Limb (tissue), 2 donors: ENCODE data around the gene GATA2.

Experiments
- DNase-seq, 2 donors: peaks; one replicate each; pipeline ENCODE4 v3.0.0-alpha.2; 2016; ENCODE audit errors: extremely low spot score in 2 of 2

The GATA2 gene

DNA sequence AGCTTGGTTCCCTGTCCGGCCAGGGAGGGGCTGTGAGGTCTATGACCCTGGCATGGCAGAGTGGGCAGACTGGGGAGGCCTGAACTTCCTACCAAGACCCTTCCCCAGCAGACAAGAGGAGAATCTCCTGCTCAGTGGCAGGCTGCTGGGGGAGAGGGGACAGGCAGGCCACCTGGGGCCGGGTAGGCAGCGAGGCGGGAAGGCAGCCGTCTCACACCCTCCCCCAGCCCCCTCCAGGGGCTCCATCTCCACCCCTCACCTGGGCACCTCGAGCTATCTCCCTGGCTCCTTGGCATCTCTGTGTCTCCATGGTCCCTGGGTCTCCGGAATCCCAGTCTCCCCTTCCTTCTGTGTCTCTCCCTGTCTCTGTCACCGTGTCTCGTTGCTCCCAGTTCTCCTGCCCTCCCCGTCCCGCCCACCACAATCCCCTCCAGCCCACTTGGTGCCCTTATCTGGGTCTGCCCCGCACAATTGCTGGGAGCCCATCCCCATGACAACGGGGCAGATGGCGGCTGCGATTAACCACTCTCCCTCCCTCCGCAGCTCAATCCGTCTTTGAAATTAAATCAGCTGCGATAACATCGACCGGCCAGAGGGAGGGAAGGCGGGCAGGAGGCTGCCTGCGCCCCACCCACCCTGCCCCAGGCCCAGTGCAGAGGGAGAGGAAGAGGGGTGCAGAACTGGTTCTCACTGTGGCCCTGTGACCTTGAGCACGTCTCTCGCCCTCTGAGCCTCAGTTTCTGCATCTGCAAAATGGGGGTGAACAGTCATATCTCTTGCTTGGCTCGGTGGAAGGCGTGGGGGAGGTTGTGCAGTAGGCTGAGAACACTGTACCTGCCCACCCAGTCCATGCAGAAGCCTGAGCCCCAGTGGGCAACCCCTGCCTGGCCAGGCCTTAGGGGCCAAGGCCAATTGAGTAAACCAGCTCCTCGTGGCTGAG, 36.0 kb downstream of the GATA2 start:
- no peak for DNase-seq

- DNase-seq, result no peak
Measured at GRCh38 chr3:128455786-128456748, 36.9 kb downstream of the GATA2 start.

DNA sequence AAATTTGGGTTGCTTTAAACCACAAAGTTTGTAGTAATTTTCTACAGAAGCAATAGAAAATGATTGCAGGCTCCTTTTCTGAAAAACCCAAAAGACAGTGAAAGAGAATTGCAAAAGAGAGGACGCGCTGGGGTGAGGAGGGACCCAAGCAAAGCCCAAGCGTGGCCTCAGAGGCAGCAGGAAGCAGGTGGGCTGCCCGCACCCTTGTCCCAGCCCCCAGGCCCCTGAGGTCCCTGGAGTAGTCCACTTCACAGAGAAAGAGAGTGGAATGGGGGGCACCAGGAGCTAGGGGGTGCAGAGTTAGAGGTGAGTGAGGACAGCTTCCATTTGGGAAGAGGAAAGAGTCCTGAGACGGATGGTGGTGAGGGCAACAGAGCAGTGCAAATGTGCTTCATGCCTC, 37.9 kb downstream of the GATA2 start:
- DNase-seq, result no peak

- DNase-seq, result no peak
Measured at GRCh38 chr3:128454310-128454618, 38.7 kb downstream of the GATA2 start.

DNA sequence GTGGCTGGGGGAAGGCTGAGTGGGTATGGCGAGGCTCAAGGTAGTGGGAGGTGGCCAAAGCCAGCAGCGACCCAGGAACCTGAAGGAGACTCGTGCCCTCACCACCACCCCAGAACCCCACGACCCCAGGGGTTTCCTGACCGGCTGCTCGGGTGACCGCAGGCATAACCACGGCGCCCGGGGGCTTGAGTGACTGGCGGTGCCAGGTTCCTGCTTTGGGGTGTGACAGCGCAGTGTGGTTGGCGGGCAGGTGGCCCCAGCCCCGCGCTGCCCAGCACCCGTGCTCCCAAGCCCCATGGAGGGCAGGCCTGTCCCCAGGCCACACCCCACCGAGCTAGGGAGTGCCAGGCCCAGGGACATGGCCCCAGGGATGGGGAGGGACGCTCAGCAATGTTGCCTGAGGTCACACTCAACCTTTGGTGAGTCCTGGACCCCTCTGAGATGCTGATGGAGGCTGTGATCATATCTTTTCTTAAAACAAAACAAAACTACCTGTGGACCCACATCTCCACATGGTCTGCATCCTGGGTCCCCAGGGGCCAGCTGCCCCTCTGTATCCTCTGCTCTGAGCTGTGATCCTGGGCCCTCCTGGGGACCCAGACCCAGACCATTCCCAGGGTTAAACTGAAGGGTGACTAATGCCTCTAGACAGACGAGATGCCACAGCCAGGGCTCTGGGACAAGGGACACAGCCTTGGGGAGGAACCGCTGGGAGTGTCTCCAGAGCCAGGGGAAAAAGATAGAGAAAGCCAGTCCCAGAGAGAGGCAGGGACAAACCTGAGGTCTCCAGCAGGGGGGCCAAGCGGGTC, 39.3 kb downstream of the GATA2 start:
- no peak for DNase-seq

DNA sequence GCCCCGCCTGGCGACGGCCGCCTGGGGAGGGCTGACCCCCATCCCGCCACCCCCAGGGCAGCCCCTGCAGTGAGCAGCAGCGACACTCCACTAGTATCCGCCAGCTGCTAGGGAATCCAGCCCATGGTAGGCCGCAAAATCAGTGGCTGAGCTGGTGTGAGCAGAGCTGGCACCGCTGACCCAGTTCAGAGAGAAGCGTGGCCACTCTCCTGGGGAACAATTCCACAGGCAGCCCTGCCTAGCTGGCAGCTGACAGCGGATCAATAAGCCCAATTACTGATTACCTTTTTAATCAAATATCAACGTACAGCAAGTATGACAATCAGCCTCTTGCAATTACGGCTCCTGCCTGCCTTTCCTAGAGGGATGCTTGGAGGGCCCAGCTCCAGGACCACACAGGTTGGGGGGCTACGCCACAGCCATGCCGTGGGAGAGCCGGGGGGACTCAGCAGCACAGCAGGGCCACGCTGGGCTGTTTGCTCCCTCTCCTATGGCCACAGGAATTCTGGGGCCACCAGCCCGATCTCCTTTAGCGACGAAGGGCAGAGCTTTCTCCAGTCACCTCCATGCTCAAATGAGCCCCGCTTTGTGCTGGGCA, 40.2 kb downstream of the GATA2 start:
- no peak for DNase-seq

GRCh38 chr3:128452120-128452519, 40.9 kb downstream of the GATA2 start:
- no peak for DNase-seq

DNA sequence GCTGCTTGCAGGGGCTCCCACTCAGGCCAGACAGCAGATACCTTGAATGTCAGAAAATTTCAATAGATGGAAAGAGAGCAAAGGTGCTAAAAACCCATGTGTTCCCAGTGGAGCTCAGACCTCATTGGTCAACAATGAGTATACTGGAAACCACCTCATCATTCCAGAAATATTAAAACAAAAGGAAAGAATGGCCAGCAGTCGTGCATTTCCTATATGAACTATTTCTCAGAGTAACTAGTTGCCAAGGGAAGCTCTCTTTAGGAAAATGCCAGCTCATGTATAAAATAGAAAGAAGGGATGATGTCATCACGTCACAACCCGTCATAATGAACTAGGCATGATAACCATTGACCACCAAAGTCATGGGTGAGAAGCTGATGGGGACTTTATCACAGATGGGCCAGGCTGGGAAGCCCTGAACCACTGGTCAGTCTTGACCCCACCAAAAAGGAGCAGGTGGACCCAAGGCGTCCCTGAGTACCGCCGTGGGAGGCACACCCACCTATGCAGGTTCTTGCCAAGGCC, 43.8 kb downstream of the GATA2 start:
- DNase-seq, result no peak

GRCh38 chr3:128448491-128448890, 44.5 kb downstream of the GATA2 start:
- DNase-seq, result no peak

DNA sequence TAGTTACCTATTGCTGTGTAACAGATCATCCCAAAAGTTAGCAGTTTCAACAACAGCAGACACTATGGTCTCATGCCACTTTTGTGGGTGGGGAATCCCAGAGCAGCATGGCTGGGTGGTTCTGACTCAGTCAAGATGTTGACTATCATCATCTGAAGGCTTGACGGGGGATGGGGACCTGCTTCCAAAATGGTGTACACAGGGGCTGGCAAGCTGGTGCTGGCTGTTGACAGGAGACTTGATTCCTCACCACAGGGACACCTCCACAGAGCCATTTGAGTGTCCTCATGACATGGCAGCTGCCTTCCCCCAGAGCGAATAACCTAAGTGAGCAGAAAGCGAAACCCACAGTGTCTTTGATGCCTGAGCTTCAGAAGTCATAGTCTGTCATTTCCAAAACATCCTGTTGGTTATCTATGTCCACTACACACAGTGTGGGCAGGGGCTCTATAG, 45.4 kb downstream of the GATA2 start:
- no peak for DNase-seq

DNA sequence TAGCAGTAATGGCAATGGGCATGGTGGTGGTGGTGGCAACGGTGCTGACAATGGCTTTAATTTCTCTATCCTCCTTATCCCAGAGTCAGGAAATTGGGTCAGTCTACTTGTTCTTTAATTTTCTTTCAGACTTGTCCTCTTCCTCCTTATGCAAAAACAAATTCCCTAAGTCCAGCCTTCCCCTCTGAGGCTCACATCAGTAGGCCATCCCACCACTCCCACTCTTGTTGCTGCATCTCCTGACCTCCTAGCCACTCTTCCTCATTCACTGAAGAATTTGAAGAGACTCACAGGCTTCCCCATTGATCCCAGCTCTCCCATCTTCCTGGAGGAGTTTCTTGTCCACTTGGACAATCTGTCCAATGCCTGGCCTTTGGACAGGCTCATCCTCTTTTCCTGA, 46.2 kb downstream of the GATA2 start:
- DNase-seq, result no peak

- no peak for DNase-seq
Measured at GRCh38 chr3:128445357-128445756, 47.6 kb downstream of the GATA2 start.

- DNase-seq, result no peak
Measured at GRCh38 chr3:128443771-128444170, 49.2 kb downstream of the GATA2 start.

- DNase-seq, result no peak
Measured at GRCh38 chr3:128442949-128443348, 50.1 kb downstream of the GATA2 start.

DNA sequence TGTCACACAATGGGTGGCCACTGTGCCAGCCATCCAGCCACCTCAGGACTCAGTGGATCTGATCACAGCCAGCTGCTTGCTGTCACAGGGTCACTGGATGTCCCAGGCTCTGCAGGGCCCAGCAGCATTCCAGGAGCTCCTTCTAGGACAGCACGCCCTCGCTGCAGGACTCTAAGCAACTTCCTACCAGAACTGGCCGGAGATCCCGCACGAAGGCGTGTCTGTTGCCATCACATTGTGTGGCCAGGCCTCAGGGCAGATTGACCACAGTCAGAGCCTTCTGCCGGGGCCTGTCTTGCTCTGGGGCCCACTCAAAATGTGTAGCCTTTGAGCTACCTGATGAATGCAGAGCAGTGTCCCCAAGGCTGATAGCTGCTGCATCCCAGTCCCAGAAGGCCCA, 50.9 kb downstream of the GATA2 start:
- DNase-seq, result no peak

GRCh38 chr3:128439226-128439625, 53.8 kb downstream of the GATA2 start:
- no peak for DNase-seq

DNA sequence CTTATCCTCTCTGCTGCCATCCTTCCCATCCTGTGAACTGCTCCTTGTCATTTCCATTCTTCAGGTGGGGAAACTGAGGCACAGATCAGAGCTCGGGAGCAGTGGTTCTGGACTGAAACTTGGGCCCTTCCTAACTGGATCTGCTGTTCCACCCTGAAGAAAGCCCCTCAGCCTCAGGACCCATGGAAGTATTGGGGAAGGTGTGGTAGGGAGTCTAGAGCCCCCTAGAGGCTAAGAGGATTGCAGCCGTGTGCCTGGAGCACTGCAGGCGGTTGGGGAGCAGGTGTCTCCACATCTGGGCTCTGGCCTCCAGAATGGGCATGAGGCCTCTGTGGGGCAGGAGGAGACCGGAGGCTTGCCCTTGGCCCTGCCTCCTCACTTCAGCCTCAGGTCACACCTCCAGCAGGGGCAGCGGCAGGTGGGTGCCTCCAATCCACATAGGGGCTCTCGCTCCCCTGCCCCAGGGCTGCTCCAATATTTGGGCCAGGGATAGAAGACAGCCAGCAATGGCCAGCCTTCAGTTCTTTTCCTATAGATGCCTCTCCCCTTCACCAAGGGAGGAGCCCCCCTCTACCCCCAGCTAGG, 54.4 kb downstream of the GATA2 start:
- no peak for DNase-seq

GRCh38 chr3:128436214-128436613, 56.8 kb downstream of the GATA2 start:
- no peak for DNase-seq

DNA sequence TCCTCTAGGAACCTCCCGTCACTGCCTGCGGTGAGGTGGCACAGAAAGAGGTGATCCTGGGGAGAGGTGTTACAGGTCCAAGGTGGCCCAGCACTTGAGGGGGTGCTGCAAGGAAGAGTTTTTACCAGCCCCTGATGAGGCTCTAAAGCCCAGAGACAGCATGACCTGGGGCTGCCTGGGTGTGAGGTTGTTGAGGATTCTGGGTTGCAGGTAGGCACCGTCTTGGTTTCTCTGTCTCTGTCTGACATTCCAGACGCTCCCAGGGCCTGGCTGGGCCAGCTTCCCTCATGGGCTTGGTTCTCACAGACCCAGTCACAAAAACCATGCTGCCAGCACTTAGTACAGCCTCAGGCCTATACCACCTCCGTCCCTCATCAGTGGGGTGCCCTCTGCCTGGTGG, 57.4 kb downstream of the GATA2 start:
- DNase-seq, result no peak

GRCh38 chr3:128435058-128435457, 57.9 kb downstream of the GATA2 start:
- no peak for DNase-seq
